HG03108 (cell line): ENCODE measurements around the gene ZAR1L.
"Not testable (repeated sequence)": the region's sequence is repeated elsewhere in the genome, so short reads cannot be mapped to it uniquely, and the experiment has no call there.

Source experiments
- ATAC-seq: cut with Tn5 transposase; IDR thresholded peaks from one replicate; pipeline ENCODE4 v1.9.1; 2021; ENCODE audit warnings: moderate library complexity; ENCODE audit not compliant: unreplicated experiment

Gene ZAR1L, protein sequence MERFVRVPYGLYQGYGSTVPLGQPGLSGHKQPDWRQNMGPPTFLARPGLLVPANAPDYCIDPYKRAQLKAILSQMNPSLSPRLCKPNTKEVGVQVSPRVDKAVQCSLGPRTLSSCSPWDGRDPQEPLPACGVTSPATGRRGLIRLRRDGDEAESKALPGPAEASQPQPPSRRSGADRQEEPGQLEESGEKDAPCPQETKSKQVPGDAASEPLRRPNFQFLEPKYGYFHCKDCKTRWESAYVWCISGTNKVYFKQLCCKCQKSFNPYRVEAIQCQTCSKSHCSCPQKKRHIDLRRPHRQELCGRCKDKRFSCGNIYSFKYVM

GRCh38 chr13:32315238-32316027 lies at the start of gene ZAR1L, which contains the start of gene BRCA2:
Gene ZAR1L (minus strand): TSS chr13:32315363. CDS start chr13:32311925, 3,438 bp downstream.
Gene BRCA2 (plus strand): TSS chr13:32315508. CDS start chr13:32316461, 953 bp downstream.
- ATAC-seq = peak; percentile 90

GRCh38 chr13:32362574-32362973 lies 47.4 kb upstream of the ZAR1L start:
- ATAC-seq = no peak

- not testable (repeated sequence) for ATAC-seq
These were observed 40.8 kb upstream of the ZAR1L start for GRCh38 chr13:32355935-32356334.

DNA sequence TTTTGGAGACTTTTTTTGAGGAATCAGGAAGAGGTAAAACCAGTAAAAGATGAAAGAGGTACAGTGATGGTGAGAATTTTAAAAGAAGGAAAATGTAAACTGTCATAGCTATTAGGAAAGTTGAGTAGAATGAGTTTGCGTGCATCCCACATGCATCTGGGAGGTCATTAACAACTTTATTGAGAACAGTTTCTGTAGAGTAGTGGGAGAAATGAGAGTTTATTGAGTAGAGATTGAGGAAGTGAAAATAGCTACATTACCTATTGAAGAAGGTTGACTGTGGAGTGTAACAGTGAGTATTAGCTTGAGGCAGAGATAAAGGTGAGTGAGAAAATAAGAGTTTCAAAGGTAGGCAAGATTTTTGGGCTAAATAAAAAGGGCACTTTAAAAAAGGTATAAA lies 38.9 kb upstream of the ZAR1L start:
- no peak for ATAC-seq

DNA sequence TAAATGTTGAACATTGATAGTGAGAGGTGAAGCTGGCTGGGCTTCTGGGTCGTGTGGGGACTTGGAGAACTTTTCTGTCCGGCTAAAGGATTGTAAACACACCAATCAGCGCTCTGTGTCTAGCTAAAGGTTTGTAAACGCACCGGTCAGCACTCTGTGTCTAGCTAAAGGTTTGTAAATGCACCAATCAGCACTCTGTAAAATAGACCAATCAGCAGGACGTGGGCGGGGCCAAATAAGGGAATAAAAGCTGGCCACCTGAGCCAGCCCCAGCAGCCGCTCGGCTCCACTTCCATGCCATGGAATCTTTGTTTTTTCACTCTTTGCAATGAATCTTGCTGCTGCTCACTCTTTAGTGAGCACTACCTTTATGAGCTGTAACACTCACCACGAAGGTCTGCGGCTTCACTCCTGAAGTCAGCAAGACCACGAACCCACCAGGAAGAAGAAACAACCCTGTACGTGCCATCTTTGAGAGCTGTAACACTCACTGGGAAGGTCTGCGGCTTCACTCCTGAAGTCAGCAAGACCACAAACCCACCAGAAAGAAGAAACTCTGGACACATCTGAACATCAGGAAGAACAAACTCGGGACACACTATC lies 35.8 kb upstream of the ZAR1L start:
- not testable (repeated sequence) for ATAC-seq

- ATAC-seq = no peak
These were observed 32.5 kb upstream of the ZAR1L start for GRCh38 chr13:32347651-32348050.

DNA sequence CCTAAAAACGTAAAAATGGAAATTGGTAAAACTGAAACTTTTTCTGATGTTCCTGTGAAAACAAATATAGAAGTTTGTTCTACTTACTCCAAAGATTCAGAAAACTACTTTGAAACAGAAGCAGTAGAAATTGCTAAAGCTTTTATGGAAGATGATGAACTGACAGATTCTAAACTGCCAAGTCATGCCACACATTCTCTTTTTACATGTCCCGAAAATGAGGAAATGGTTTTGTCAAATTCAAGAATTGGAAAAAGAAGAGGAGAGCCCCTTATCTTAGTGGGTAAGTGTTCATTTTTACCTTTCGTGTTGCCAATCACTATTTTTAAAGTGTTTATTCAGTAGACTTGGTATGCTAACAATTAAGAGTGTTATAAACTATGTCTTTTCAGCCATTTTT lies 25.8 kb upstream of the ZAR1L start:
- ATAC-seq = no peak

DNA sequence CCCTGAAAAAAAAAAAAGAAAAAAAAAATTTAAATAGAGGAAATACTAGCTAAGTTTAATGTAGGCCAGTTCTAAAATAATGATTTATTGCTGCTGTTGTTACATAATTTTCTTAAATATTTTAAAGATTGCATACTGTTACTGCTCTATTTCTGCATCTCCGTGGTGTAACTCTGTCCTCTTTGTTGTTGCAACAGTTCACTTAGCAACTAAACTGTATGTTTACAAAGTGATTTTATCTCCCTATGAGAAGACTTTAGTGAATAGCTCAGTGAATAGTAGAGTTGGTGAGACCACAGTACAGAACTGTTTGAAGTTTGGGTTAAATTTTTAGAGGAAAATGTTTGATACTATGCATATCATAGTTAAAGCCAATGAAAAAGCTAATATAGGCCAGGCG lies 19.5 kb upstream of the ZAR1L start:
- no peak for ATAC-seq

DNA sequence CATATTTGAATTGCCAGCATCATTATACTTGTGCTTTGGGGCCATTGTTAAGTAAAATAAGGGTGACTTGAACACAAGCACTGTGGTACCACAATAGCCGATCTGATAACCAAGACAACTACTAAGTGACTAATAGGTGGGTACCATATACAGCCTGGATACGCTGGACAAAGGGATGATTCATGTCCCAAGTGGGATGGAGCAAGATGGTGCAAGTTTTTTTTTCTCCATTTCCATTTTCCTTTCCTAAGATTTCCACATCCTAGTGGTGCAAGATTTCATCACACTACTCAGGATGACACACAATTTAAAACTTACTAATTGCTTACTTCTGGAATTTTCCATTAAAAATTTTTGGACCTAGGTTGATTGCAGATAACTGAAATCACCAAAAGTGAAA lies 15.3 kb upstream of the ZAR1L start:
- ATAC-seq = no peak

GRCh38 chr13:32323912-32324311 lies 8.7 kb upstream of the ZAR1L start:
- ATAC-seq = no peak

DNA sequence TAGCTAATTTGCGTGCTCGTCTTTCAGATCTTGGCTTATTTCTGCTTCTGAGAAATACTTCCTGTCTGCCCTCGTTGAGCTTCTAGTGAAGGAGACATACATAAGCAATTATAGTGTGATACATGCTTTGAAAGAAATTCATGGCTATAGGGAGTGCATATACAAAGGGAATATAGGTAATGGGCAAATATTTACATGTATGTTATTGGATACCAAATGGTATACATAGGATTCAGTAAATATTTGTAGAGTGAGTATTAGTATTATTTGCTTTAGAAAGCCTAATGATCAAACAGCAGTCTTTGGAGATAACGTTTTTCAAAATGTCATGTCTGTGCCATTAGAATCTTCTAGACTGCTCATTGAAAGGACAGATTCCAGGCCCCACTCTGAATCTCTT lies 5.4 kb upstream of the ZAR1L start:
- no peak for ATAC-seq

- ATAC-seq = no peak
These were observed 2.7 kb upstream of the ZAR1L start for GRCh38 chr13:32317716-32318465.

- no peak for ATAC-seq
These were observed 1.3 kb upstream of the ZAR1L start for GRCh38 chr13:32316501-32316900.

- ATAC-seq = peak; percentile 37
These were observed 821 bp upstream of the ZAR1L start for GRCh38 chr13:32316028-32316339.

DNA sequence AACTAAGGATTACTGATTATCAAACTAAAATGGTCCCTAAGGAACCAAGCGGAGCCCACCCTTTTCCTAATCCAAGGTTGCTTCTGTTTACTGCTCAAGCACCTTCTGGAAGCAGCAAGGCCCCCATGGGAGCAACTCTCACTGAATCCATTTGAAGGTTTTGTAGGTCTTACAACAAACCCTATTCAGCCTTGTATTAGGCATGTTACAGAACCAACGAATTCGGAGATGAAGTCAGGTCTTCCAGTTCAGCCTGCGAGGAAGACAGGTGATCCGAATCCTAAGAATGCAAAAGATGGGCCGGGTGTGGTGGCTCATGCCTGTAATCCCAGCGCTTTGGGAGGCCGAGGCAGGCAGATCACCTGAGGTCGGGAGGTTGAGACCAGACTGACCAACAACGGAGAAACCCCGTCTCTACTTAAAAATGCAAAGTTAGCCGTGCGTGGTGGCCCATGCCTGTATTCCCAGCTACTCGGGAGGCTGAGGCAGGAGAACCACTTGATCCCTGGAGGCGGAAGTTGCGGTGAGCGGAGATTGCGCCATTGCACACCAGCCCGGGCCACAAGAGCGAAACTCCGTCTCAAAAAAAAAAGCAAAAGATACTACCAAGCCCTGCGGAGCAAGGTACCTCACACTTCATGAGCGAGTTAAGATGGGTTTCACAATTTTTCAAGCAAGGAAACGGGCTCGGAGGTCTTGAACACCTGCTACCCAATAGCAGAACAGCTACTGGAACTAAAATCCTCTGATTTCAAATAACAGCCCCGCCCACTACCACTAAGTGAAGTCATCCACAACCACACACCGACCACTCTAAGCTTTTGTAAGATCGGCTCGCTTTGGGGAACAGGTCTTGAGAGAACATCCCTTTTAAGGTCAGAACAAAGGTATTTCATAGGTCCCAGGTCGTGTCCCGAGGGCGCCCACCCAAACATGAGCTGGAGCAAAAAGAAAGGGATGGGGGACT lies 609 bp downstream of the ZAR1L start:
- peak; percentile 1 for ATAC-seq

DNA sequence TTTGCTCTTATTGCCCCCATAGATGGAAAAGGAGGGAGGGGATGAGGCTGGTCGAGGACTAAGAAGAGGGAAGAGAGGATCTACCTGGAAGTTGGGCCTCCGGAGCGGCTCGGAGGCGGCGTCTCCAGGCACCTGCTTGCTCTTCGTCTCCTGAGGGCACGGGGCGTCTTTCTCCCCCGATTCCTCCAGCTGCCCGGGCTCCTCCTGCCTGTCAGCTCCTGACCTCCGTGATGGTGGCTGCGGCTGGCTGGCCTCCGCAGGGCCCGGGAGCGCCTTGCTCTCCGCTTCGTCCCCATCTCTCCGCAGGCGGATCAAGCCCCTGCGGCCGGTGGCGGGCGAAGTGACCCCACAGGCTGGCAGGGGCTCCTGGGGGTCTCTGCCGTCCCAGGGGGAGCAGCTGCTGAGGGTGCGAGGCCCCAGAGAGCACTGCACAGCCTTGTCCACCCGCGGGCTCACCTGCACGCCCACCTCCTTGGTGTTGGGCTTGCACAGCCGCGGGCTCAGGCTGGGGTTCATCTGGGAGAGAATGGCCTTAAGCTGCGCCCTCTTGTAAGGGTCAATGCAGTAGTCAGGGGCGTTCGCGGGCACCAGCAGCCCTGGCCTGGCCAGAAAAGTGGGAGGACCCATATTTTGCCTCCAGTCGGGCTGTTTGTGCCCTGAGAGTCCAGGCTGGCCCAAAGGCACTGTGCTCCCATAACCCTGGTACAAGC lies 3.8 kb downstream of the ZAR1L start:
- no peak for ATAC-seq

GRCh38 chr13:32310134-32310706 lies 4.9 kb downstream of the ZAR1L start:
- peak; percentile 61 for ATAC-seq

DNA sequence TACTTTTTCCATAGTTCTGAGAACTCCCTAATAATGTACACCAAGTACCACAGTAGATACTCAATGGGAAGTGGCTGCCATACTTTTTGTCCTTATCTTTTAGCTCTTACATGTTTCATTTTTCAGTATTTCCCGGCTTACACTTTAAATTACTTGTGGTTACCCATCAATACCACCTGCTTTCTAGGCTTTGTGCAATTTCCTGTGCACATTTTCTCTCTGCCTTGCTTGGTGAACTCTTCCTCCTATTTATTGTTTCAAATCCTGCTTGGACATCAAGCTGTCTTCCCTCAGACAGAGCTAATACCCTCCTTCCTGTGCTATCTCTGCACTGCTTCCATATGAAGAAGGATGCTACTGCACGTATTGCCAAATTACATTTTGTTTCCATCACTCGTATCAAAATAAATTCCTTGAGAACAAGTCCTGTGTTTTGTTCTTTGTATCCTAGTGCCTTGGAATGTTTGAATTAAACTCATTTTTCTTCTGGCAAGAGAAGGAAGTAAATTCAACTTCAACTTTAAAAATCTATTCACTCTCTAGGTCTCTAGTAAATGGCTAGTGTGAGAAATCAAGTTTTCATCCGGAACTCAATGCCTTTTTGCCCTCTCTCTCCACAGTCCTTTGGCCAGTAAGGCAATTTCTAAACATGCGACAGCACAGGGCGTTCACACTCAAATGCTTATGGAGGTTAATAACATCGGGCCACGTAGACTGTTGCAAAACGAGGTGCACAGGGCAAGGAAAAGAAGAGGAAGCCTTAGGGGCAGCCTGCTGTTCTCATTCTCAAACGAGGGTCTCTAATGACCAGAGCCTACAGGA lies 5.6 kb downstream of the ZAR1L start:
- ATAC-seq = no peak
